Breast epithelium (tissue), 3 donors: ENCODE data around the gene TMEM212.

Experiments
- CTCF ChIP-seq, 3 donors: fragments of 450-650 bp; IDR thresholded peaks; one replicate each; pipeline ENCODE4 v1.5.1; 2016 to 2017; ENCODE audit warnings: antibody characterized with exemption in 3 of 3, mild to moderate bottlenecking in 3 of 3, moderate library complexity in 3 of 3
- POLR2AphosphoS5 ChIP-seq, 3 donors: sonication (generic); formaldehyde crosslinking; IDR thresholded peaks; one replicate each; pipeline ENCODE4 v1.6.1; 2017; ENCODE audit warnings: antibody characterized with exemption in 3 of 3

- no peak for TF ChIP-seq CTCF (IDR thresholded peaks at IDR 0.05)
- no peak for TF ChIP-seq POLR2AphosphoS5 (IDR thresholded peaks at IDR 0.05)
Measured at GRCh38 chr3:171835613-171836012, 7.5 kb upstream of the TMEM212 start.
